ENCODE data around the gene TENM3.

DNA sequence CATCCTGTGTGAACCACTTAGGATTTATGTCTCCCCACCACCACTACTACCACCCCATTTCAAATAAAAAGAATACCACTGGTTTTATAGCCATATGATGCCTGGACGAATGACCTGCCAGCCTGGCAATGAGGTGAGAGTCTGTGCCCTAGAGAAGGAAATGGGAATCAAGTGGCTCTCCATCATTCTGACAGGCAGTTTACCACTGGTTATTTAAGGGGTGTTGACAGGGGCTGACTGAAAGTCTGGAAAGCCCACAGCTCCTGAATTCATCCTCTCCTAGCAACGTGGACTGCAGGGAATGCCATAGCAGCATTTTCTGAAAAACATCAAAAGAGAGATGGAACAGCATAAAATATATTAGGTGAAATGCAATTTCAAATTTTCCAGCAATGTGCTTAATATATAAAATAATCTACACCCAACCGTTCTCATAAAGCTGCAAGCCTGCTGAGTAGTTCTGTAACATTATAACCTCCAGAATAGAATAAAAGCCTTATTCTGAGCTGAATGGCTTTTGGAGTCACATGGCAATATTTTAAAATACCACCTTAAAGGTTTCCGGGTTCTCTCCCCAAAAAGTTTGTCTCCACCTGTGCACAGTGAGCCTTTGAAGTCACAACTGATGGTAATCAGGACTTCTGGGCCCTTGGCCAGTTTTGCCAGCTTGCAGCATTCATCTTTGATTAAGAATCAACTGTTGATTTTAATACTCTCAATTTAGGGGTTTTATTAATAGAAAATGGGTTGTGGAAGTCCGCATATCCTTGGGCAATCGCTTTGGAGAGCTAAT is 552.4 kb downstream of the TENM3 start:
- TF ChIP-seq CTCF (IDR thresholded peaks at IDR 0.05; ENCODE audit: insufficient read depth, low read length, poor library complexity, severe bottlenecking) (no peak), EZH2phosphoT487 (conservative IDR thresholded peaks at IDR 0.05; ENCODE audit: low read length) (no peak)
